Brain pericyte (primary cell): ENCODE results near the gene SPEM3.

Experiments used
- DNase-seq: peaks from one replicate; pipeline ENCODE4 v3.0.0-alpha.2; 2012; ENCODE audit warnings: low read depth, low spot score

The SPEM3 gene

GRCh38 chr17:7428557-7428956 is at the start of gene SPEM3:
TSS of gene SPEM3 (plus strand) at chr17:7428857. CDS start at chr17:7428903, 46 bp downstream.
- DNase-seq = no peak

GRCh38 chr17:7379134-7379533 is 49.5 kb upstream of the SPEM3 start:
- no peak for DNase-seq

GRCh38 chr17:7380321-7380720 is 48.3 kb upstream of the SPEM3 start:
- DNase-seq = no peak

- DNase-seq = no peak
Observed at GRCh38 chr17:7380855-7381683, 47.6 kb upstream of the SPEM3 start, which contains the start of gene TNK1. TSS of gene TNK1 (plus strand) at chr17:7381089. CDS start at chr17:7382927, 1,838 bp downstream.

GRCh38 chr17:7382901-7383300 is 45.8 kb upstream of the SPEM3 start:
- no peak for DNase-seq

- DNase-seq = no peak
Observed at GRCh38 chr17:7383371-7383741, 45.3 kb upstream of the SPEM3 start.

- DNase-seq = no peak
Observed at GRCh38 chr17:7383742-7384488, 44.7 kb upstream of the SPEM3 start.

- no peak for DNase-seq
Observed at GRCh38 chr17:7384489-7385081, 44.1 kb upstream of the SPEM3 start.

- DNase-seq = no peak
Observed at GRCh38 chr17:7388856-7389255, 39.8 kb upstream of the SPEM3 start.

GRCh38 chr17:7389924-7390910 is 38.4 kb upstream of the SPEM3 start:
- no peak for DNase-seq

- no peak for DNase-seq
Observed at GRCh38 chr17:7391307-7391706, 37.4 kb upstream of the SPEM3 start.

GRCh38 chr17:7392696-7393612 is 35.7 kb upstream of the SPEM3 start:
- DNase-seq = no peak

GRCh38 chr17:7393613-7394451 is 34.8 kb upstream of the SPEM3 start:
- DNase-seq = no peak

- DNase-seq = peak; percentile 53
Observed at GRCh38 chr17:7394452-7395191, 34.0 kb upstream of the SPEM3 start, which contains the start of gene PLSCR3. TSS of gene PLSCR3 (minus strand) at chr17:7394525. CDS start at chr17:7394110, 415 bp downstream.

- no peak for DNase-seq
Observed at GRCh38 chr17:7396147-7396546, 32.5 kb upstream of the SPEM3 start.

- DNase-seq = no peak
Observed at GRCh38 chr17:7398612-7399011, 30.0 kb upstream of the SPEM3 start.

GRCh38 chr17:7403043-7403726 is 25.5 kb upstream of the SPEM3 start:
- DNase-seq = no peak

- DNase-seq = no peak
Observed at GRCh38 chr17:7403727-7403976, 25.0 kb upstream of the SPEM3 start.
